Activated T-cell treated with anti-CD3 and anti-CD28 coated beads for 4 hours (primary cell): Measurements from ENCODE around the gene VCPKMT.
"Not testable (repeated sequence)": the region's sequence is repeated elsewhere in the genome, so short reads cannot be mapped to it uniquely, and the experiment has no call there.

Experiments used
- DNase-seq: peaks from one replicate; pipeline ENCODE4 v3.0.0-alpha.2; 2020

Gene VCPKMT

GRCh38 chr14:50091240-50091913, 25.0 kb downstream of the VCPKMT start:
- no peak for DNase-seq

- no peak for DNase-seq
These were observed 27.2 kb downstream of the VCPKMT start for GRCh38 chr14:50089208-50089607.

- DNase-seq = no peak
These were observed 27.6 kb downstream of the VCPKMT start for GRCh38 chr14:50088731-50089130.

- no peak for DNase-seq
These were observed 28.3 kb downstream of the VCPKMT start for GRCh38 chr14:50088117-50088515.

GRCh38 chr14:50087341-50088116, 28.8 kb downstream of the VCPKMT start:
- no peak for DNase-seq

- no peak for DNase-seq
These were observed 30.1 kb downstream of the VCPKMT start for GRCh38 chr14:50086321-50086711.

GRCh38 chr14:50085570-50086320, 30.6 kb downstream of the VCPKMT start:
- no peak for DNase-seq

GRCh38 chr14:50084666-50085065, 31.7 kb downstream of the VCPKMT start:
- DNase-seq = no peak

- no peak for DNase-seq
These were observed 32.7 kb downstream of the VCPKMT start for GRCh38 chr14:50083467-50084337.

GRCh38 chr14:50082784-50083466, 33.4 kb downstream of the VCPKMT start:
- no peak for DNase-seq

GRCh38 chr14:50082308-50082742, 34.0 kb downstream of the VCPKMT start:
- DNase-seq = no peak

GRCh38 chr14:50079103-50079502, 37.3 kb downstream of the VCPKMT start:
- not testable (repeated sequence) for DNase-seq

GRCh38 chr14:50073663-50074062, 42.7 kb downstream of the VCPKMT start:
- not testable (repeated sequence) for DNase-seq

- no peak for DNase-seq
These were observed 44.0 kb downstream of the VCPKMT start for GRCh38 chr14:50072395-50072794.

- DNase-seq = no peak
These were observed 45.4 kb downstream of the VCPKMT start for GRCh38 chr14:50070840-50071548.

GRCh38 chr14:50070230-50070629, 46.1 kb downstream of the VCPKMT start:
- no peak for DNase-seq

GRCh38 chr14:50069325-50069724, 47.0 kb downstream of the VCPKMT start:
- no peak for DNase-seq

GRCh38 chr14:50068496-50068895, 47.9 kb downstream of the VCPKMT start:
- no peak for DNase-seq

GRCh38 chr14:50067723-50068495, 48.5 kb downstream of the VCPKMT start:
- DNase-seq = no peak

- no peak for DNase-seq
These were observed 50.8 kb downstream of the VCPKMT start for GRCh38 chr14:50065583-50065982.

- peak; percentile 54 for DNase-seq
These were observed 51.4 kb downstream of the VCPKMT start for GRCh38 chr14:50064993-50065392.
